H9 (cell line): ENCODE results near the gene SPATA6. TPM values are rescaled to one million over a fixed set of nuclear protein-coding genes. Genes with fewer than 3 reads are reported as not detected.

Experiments
- DNase-seq: peaks from one replicate; pipeline ENCODE4 v3.0.0-alpha.2; 2017
- H2AFZ ChIP-seq: one replicate; pipeline ENCODE4 v1.6.1; 2013; ENCODE audit warnings: mild to moderate bottlenecking, low read length, control low read depth, moderate library complexity
- H2AK5ac ChIP-seq: 2 replicates; pipeline ENCODE4 v1.6.1; 2013; ENCODE audit warnings: low read length, control low read depth, mixed read lengths; ENCODE audit not compliant: insufficient read length
- H2BK120ac ChIP-seq: one replicate; pipeline ENCODE4 v1.6.1; 2013; ENCODE audit warnings: low read depth, mild to moderate bottlenecking, low read length, control low read depth, inconsistent platforms; ENCODE audit not compliant: poor library complexity, severe bottlenecking
- H2BK12ac ChIP-seq: 2 replicates; pipeline ENCODE4 v1.6.1; 2013; ENCODE audit warnings: low read length, control low read depth, mixed read lengths, low read depth; ENCODE audit not compliant: insufficient read length
- H2BK15ac ChIP-seq: 2 replicates; pipeline ENCODE4 v1.6.1; 2013; ENCODE audit warnings: low read depth, low read length, control low read depth
- H2BK20ac ChIP-seq: one replicate; pipeline ENCODE4 v1.6.1; 2013; ENCODE audit warnings: low read depth, mild to moderate bottlenecking, low read length, control low read depth, inconsistent platforms; ENCODE audit not compliant: poor library complexity, severe bottlenecking
- H2BK5ac ChIP-seq: 2 replicates; pipeline ENCODE4 v1.6.1; 2013; ENCODE audit warnings: low read length, control low read depth, mixed read lengths; ENCODE audit not compliant: insufficient read length
- H3K14ac ChIP-seq: 2 replicates; pipeline ENCODE4 v1.6.1; 2013; ENCODE audit warnings: low read length, control low read depth; ENCODE audit not compliant: insufficient read depth
- H3K18ac ChIP-seq: 2 replicates; pipeline ENCODE4 v1.6.1; 2013; ENCODE audit warnings: low read depth, mild to moderate bottlenecking, mixed read lengths, low read length, control low read depth; ENCODE audit not compliant: insufficient read length
- H3K23ac ChIP-seq: 2 replicates; pipeline ENCODE4 v1.6.1; 2013; ENCODE audit warnings: low read length, control low read depth, mixed read lengths, low read depth; ENCODE audit not compliant: insufficient read length
- H3K23me2 ChIP-seq: 2 replicates; pipeline ENCODE4 v1.6.1; 2013; ENCODE audit warnings: low read depth, mild to moderate bottlenecking, mixed read lengths, low read length, control low read depth; ENCODE audit not compliant: insufficient read length, poor library complexity, severe bottlenecking
- H3K27ac ChIP-seq: 2 replicates; pipeline ENCODE4 v1.5.1; 2013; ENCODE audit warnings: low read length, control low read depth, mixed read lengths, low read depth; ENCODE audit not compliant: insufficient read length
- H3K27me3 ChIP-seq: 2 replicates; pipeline ENCODE4 v1.6.1; 2013; ENCODE audit warnings: low read length, control low read depth, inconsistent platforms; ENCODE audit not compliant: insufficient read depth
- H3K4ac ChIP-seq: 2 replicates; pipeline ENCODE4 v1.6.1; 2013; ENCODE audit warnings: low read depth, mild to moderate bottlenecking, control low read depth, inconsistent platforms, low read length, moderate library complexity
- H3K4me1 ChIP-seq: 2 replicates; pipeline ENCODE4 v1.6.1; 2013; ENCODE audit warnings: low read length, control low read depth, inconsistent platforms; ENCODE audit not compliant: insufficient read depth
- H3K4me2 ChIP-seq: 2 replicates; pipeline ENCODE4 v1.6.1; 2013; ENCODE audit warnings: low read length, control low read depth, mixed read lengths; ENCODE audit not compliant: insufficient read length, insufficient read depth
- H3K56ac ChIP-seq: 2 replicates; pipeline ENCODE4 v1.6.1; 2013; ENCODE audit warnings: low read depth, mild to moderate bottlenecking, mixed read lengths, low read length, control low read depth; ENCODE audit not compliant: insufficient read length
- H3K79me1 ChIP-seq: 2 replicates; pipeline ENCODE4 v1.6.1; 2013; ENCODE audit warnings: low read depth, mild to moderate bottlenecking, moderate library complexity, low read length, control low read depth, inconsistent platforms; ENCODE audit not compliant: insufficient read depth, poor library complexity, severe bottlenecking
- H3K79me2 ChIP-seq: 2 replicates; pipeline ENCODE4 v1.6.1; 2013; ENCODE audit warnings: low read length, control low read depth, inconsistent platforms; ENCODE audit not compliant: insufficient read depth
- H3K9ac ChIP-seq: 2 replicates; pipeline ENCODE4 v1.6.1; 2013; ENCODE audit warnings: low read length, control low read depth, mixed read lengths; ENCODE audit not compliant: insufficient read length; ENCODE audit errors: extremely low read depth
- H3K9me3 ChIP-seq: one replicate; pipeline ENCODE4 v1.6.1; 2013; ENCODE audit warnings: low read depth, low read length, inconsistent platforms; ENCODE audit not compliant: control insufficient read depth
- H3T11ph ChIP-seq: one replicate; pipeline ENCODE4 v1.6.1; 2013; ENCODE audit warnings: mild to moderate bottlenecking, low read length, control low read depth, inconsistent platforms
- H4K20me1 ChIP-seq: one replicate; pipeline ENCODE4 v1.6.1; 2013; ENCODE audit not compliant: control insufficient read depth, insufficient read length, insufficient read depth
- H4K5ac ChIP-seq: 2 replicates; pipeline ENCODE4 v1.6.1; 2013; ENCODE audit warnings: low read depth, mild to moderate bottlenecking, mixed read lengths, low read length, control low read depth; ENCODE audit not compliant: insufficient read length
- H4K8ac ChIP-seq: replicated peaks from 2 replicates; pipeline ENCODE4 v1.6.1; 2013; ENCODE audit warnings: low read length, control low read depth, mixed read lengths, low read depth; ENCODE audit not compliant: insufficient read length
- H4K91ac ChIP-seq: 2 replicates; pipeline ENCODE4 v1.6.1; 2013; ENCODE audit warnings: low read depth, mild to moderate bottlenecking, moderate library complexity, mixed read lengths, low read length, control low read depth; ENCODE audit not compliant: insufficient read length
- H3K27ac Mint-ChIP-seq, 3 experiments: 2 replicates in 2 of 3; 3 replicates in 1 of 3; pipeline ENCODE4 v1.8.0; 2020 to 2021; ENCODE audit warnings: mixed read lengths in 3 of 3, mild to moderate bottlenecking in 1 of 3, moderate library complexity in 1 of 3
- H3K27me3 Mint-ChIP-seq: 2 replicates; pipeline ENCODE4 v1.8.0; 2021; ENCODE audit warnings: low read depth, mild to moderate bottlenecking, moderate library complexity, mixed read lengths
- H3K36me3 Mint-ChIP-seq, 3 experiments: 2 replicates in 2 of 3; 3 replicates in 1 of 3; pipeline ENCODE4 v1.8.0; 2020 to 2021; ENCODE audit warnings: low read depth in 3 of 3, mixed read lengths in 3 of 3; ENCODE audit not compliant: insufficient read depth in 1 of 3
- H3K4me1 Mint-ChIP-seq, 2 experiments: 2 replicates each; pipeline ENCODE4 v1.8.0; 2020; ENCODE audit warnings: mixed read lengths in 2 of 2
- H3K4me3 Mint-ChIP-seq, 2 experiments: 2 replicates in 1 of 2; 3 replicates in 1 of 2; pipeline ENCODE4 v1.8.0; 2020 to 2021; ENCODE audit warnings: mild to moderate bottlenecking in 2 of 2, mixed read lengths in 2 of 2, moderate library complexity in 1 of 2
- H3K9me3 Mint-ChIP-seq, 2 experiments: 2 replicates in 1 of 2; 3 replicates in 1 of 2; pipeline ENCODE4 v1.8.0; 2020; ENCODE audit warnings: mild to moderate bottlenecking in 2 of 2, mixed read lengths in 2 of 2, moderate library complexity in 1 of 2
- CTCF ChIP-seq: fragments of 200-600 bp; sonication (generic); conservative IDR thresholded peaks from 3 replicates; pipeline ENCODE4 v1.8.0; 2021; ENCODE audit warnings: antibody characterized with exemption, mild to moderate bottlenecking
- WGBS: extraction: QIAGEN DNeasy Blood & Tissue Kit; methylation state at CpG from one replicate; pipeline ENCODE4 v1.1.7; 2013; ENCODE audit warnings: missing lambda C conversion rate, low lambda C conversion rate, mixed read lengths; ENCODE audit not compliant: insufficient read length; ENCODE audit errors: extremely low coverage; 5-methylcytosine and 5-hydroxymethylcytosine counted together
- total RNA-seq: library from RNA; stranded (reverse); gene quantifications from 2 replicates; pipeline ENCODE4 v1.2.1, GENCODE V29; 2021

The SPATA6 gene
- total RNA-seq, 1 experiment from 2014 or later = 8.0 TPM

- Mint-ChIP-seq H3K27me3 (no peaks in the 10 kb centered on the region), H3K4me3 (no peak overlapping the region), H3K9me3 (peaks cover 3 to 9% of the 10 kb centered on the region in 2 experiments; a peak in 3 of 5 replicates), H3K4me1 (no peaks in the 10 kb centered on the region), H3K36me3 (peaks cover 0 to 15% (median 2%) of the 10 kb centered on the region in 3 experiments; a peak in 3 of 7 replicates), H3K27ac (no peak overlapping the region)
- Histone ChIP-seq H2BK20ac (no peak overlapping the region), H2AFZ (no peak overlapping the region), H2BK5ac (no peak overlapping the region), H3K9ac (no peak overlapping the region), H4K5ac (no peak overlapping the region), H2BK15ac (no peak overlapping the region), H2AK5ac (no peak overlapping the region), H3K79me2 (no peaks in the 10 kb centered on the region), H3K27me3 (no peaks in the 10 kb centered on the region), H3K23me2 (no peaks in the 10 kb centered on the region), H3K4me1 (no peaks in the 10 kb centered on the region), H3T11ph (no peak overlapping the region), H4K20me1 (no peaks in the 10 kb centered on the region), H4K91ac (no peak overlapping the region), H3K18ac (no peak overlapping the region), H3K27ac (no peak overlapping the region), H3K9me3 (no peaks in the 10 kb centered on the region), H2BK12ac (no peak overlapping the region), H3K56ac (no peak overlapping the region), H2BK120ac (no peak overlapping the region), H3K14ac (no peak overlapping the region), H3K4ac (no peak overlapping the region), H3K23ac (no peak overlapping the region), H3K79me1 (no peaks in the 10 kb centered on the region), H4K8ac (no peak overlapping the region), H3K4me2 (no peak overlapping the region)
- no peak for DNase-seq
- WGBS = no CpG with 5 or more reads among the region's 4 CpGs
- no peak for TF ChIP-seq CTCF
Observed at GRCh38 chr1:48338257-48338656, 133.7 kb downstream of the SPATA6 start.
